NCI-H82 treated with DMSO at 0.1 percent for 48 hours (cell line): ENCODE data around the gene OMA1.
"Not testable (repeated sequence)": the region's sequence is repeated elsewhere in the genome, so short reads cannot be mapped to it uniquely, and the experiment has no call there.

Experiments used
- DNase-seq: peaks from one replicate; lab custom pipeline; 2025; ENCODE audit not compliant: unreplicated experiment; lab: John Stamatoyannopoulos, UW

OMA1 gene

DNA sequence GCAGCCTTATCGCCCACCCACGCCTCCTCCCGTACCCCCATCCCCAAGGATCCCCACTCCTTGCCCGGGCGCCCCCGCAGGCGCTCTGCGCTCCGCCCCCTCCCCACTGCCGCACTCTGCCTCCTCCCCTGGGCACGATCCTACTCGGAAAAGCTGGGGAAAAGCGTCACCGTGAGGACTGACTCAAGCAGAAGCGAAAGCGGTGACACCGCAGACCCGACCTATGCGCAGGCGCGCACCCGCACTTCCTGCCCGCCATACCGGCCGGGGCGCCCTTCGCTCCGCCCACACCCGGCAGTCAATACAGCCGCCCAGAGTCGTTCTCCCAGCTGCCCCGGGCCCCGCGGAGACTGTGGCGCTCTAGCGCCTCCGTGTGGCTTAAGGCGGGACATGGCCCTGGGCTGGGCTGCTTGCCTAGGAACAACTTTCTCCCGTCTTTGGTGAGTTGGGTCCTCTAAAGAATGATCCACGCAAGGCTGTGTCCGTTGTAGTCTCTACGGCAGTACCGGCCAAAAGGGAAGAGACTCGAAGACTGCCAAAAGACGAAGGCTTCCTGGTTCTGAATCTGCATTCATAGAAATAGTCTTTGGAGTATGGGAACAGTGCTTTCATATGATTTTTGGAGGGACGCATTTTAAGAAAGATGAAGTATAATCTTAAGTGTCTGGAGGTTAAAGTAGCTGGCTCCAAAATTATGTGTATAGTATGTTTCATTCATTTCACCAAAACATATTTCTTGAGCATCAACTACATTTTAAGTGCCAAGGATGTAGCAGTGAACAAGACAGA, at the start of gene OMA1:
Gene OMA1, minus strand, starts transcription at position 207 of the 789 bp plus-strand sequence. CDS start 7,432 bp downstream, outside the sequence.
- DNase-seq: peak; percentile 95

- no peak for DNase-seq
Observed at GRCh38 chr1:58594546-58594945, 48.0 kb upstream of the OMA1 start.

DNA sequence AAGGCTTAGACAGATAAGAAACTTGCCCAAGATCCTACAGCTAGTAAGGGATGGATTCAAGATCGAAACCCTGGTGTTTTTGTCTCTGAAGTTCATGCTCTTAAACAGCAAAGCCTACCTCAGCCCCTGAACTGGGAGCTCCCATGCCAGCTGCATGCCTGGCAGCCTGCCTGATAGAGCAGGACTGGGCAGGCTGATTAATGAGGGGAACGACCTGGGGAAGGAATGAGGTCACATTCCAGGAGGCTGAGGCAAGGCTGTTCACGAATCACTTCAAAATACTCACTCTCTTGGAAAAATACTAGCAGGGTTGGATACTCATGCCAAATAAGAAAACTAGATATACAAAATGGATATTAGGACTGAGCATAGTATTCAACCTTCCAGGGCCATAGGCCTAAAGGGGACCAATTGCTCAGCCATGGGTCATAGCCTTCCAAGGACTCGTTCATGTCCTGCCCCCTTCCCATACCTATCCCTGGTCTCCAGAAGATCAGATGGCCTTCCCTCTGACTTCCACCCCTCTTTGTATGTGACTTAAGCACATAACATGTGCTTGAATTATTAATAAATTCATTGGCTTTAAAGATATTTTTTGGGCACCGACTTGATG, 46.1 kb upstream of the OMA1 start:
- DNase-seq: no peak

DNA sequence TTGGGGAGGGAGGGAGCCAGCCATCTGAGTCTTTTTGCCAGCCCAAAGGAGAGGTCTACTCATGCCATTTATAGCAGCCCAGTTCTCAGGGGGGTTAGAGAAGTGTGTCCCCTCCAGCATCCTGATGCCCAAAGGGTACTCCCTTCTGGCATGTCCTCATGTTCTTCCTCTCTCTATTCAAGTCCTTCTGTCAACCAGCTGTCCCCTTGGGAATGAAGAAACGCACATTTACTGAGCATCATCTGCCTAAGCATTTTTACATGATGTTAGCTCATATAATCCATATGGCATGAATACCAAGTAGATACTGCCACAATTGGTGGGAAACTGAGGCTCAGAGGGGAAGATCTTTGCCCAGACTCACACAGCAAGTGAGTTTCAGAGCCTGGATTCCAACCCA, 45.3 kb upstream of the OMA1 start:
- DNase-seq: no peak

- DNase-seq: no peak
Observed at GRCh38 chr1:58590019-58590418, 43.5 kb upstream of the OMA1 start.

DNA sequence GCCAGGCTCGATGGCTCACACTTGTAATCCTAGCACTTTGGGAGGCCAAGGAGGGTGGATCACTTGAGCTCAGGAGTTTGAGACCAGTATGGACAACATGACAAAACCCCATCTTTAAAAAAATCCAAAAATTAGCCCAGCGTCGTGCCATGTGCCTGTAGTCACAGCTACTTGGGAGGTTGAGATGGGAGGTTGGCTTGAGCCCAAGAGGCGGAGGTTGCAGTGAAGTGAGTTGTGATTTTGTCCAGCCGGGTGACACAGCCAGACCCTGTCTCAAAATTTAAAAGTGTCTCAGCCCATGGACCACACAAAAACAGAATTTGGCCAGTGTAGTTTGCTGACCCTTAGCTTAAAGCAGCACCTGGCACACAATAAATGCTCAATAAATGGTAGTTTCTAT, 41.9 kb upstream of the OMA1 start:
- DNase-seq: no peak

- DNase-seq: no peak
Observed at GRCh38 chr1:58587667-58588066, 41.1 kb upstream of the OMA1 start.

DNA sequence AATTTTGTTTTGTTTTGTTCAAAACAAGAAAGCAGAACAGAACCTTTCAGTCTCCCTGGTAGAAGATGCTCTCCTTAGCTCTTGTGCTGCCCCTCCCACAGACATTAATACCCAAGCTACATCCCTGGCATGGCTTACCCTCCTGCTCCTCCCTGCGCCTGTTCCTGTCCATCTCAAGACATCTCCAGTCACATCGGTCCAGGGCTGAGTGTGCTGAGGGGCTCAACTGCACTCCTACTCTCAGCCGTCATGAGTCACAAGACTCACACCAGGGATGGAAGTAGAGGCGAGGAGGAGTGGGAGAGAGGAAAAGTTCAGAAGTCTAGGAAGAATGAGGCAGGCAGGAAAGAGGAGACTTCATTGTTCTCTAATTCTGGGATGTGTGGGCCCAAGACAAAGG, 39.7 kb upstream of the OMA1 start:
- no peak for DNase-seq

DNA sequence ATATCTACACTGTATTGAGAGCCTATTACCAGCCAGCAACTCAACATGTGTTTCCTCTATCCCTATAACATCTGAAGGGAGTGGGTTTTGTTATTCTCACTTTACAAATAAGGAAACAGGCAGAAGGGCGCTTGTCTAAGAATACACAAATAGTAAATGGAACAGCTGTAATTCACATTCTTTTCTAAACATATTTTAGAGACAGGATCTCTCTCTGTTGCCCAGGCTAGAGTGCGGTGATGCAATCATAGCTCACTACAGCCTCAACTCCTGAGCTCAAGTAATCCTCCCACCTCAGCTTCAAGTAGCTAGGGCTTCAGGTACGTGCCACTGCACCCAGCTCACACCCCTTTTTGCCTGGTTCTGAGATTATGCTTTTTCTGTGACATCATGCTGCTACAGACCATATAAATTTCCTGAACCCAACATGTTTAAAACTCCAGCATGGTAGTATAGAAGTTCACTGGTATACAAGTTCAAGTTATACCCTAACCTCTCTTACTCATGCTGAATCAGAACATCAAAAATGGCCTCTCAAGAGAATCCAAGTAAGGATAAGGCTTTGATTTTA, 39.1 kb upstream of the OMA1 start:
- no peak for DNase-seq

DNA sequence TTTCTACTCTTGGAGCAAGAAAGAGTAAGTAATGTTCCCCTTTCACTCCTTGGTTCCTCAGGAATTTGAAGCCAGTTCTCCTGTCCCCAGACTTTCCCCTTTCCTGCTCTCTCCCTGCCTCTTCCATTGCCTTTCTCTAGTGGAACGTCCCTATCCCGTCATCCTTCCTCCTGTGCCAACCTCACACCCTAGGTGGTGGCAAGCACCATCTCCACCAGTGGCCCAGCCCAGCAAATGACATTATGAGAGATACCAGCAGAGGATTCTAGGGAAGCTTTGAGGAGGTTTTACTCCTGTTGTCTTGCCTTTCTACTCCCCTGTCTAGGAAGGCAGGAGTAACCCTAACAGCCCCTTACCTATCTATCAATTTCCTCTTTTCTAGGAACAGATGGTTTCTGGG, 38.6 kb upstream of the OMA1 start:
- no peak for DNase-seq

DNA sequence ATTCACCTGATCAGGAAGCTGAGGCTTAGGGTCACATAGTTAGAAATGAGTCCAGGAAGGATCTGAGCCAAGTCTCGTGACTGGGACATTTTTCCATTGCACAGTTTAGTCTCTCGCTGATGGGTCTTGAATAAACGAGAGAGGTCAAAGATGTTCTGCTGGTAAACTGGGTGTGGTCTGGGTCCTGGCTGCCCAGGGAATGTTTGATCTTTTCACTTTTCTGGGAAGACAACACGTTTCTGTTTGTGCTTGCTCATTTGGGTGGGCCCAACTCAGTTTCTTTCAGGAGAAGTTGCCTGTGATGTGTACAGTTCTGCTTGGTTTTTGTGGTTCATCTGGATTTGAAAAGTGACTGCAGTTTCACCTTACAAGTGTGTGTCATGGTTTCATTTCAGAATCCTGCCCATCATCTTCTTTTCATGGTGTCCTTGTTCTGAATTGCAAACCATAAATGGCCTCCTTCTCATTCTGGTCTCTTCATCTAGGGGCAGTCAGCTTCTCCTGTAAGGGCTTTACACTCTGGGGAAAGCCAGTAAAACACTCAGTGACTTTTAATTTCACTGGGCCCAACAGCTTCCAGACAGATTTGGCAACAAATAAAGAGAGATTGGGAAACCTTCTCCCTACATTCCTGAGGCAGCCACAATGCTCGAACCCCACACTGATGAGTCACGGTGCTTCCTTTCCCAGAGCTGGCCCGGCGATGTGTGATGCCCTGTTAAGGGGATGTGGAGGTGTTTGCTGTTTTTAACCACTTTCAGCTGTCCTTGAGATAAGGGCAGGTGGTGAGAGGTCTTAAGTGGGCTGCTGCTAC, 37.8 kb upstream of the OMA1 start:
- DNase-seq: no peak

DNA sequence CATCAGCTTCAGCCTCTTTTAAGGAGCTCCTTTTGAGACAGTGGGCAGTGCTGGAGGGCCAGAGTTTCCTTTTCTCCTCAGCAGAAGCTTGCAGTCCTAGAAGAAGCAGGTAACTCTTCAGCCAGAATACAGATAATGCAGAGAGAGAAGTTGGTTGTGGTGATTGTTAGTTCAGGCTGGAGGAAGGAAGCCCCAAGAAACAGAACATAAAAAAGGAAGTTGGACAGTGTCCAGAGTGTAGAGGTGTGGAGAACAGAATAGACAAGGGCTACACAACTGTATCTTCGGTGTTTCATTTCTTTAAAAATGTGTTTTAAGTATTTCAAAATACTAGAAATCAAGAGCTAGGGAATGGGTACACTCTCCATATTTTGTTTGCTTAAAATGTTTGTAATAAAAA, 37.0 kb upstream of the OMA1 start:
- no peak for DNase-seq

- not testable (repeated sequence) for DNase-seq
Observed at GRCh38 chr1:58582143-58582542, 35.6 kb upstream of the OMA1 start.

DNA sequence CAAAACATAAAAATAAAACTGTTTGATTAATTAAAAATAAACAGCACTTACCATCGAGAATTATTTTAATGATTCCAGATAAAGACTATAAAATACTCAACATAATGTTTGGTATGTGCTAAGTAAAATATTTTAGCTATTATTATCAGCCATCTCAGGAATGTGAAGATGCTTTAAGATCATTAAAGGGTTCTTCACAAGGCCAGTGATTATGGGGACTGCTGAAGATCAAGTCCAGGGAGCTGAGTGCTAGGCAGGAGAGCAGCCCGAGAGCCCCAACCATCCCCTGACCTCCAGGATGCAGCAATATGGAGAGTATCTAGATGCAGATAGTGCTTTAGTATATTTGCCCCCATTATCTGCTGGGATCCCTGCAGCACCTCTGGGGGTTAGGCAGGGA, 35.1 kb upstream of the OMA1 start:
- no peak for DNase-seq

DNA sequence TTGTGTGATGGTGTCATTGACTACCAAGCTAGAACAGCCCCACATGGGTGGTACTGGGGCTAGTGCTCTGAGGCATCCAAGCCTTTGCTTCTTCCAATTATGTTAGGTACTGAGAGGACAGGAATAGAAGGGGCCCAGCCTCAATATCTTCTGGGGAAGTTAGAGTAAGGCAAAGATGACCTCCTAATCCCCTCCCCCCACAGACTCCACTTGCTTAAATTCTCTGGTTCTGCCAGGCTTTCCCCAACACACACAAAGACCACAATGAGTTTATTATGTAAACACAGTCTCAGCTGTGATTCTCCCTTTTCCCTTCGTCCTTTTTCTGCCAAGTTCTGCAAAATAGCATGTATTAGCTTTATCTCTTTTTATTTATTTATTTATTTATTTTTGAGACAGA, 33.7 kb upstream of the OMA1 start:
- no peak for DNase-seq

- no peak for DNase-seq
Observed at GRCh38 chr1:58577654-58578030, 31.1 kb upstream of the OMA1 start.

- DNase-seq: no peak
Observed at GRCh38 chr1:58576727-58577653, 30.5 kb upstream of the OMA1 start, which contains the start of gene TACSTD2. TACSTD2 (minus strand) TSS chr1:58577252; CDS start chr1:58577156, 96 bp downstream.

- no peak for DNase-seq
Observed at GRCh38 chr1:58576325-58576726, 29.8 kb upstream of the OMA1 start.

- DNase-seq: no peak
Observed at GRCh38 chr1:58575551-58576324, 29.2 kb upstream of the OMA1 start.

DNA sequence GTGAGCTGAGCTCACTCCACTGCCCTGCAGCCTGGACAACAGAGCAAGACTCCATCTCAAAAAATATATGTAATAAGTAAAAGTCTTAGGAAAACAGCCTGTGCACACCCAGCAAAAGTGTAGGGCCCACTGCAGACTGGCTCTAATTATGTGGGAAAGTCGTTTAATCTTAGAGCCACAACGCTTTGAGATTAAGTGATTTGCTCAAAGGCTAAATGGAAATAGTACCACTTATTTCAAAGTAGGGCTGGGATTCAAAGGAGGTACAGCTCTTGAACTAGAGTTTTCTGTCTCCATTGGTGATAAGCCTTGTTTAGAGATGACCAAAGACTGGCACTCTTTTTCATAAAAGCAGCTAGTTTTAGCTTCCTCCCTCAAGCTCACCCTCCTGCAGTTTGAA, 28.3 kb upstream of the OMA1 start:
- no peak for DNase-seq
